Activated T-cell treated with anti-CD3 and anti-CD28 coated beads, Interleukin-2, amount 50 U/mL, for 72 hours (primary cell): ENCODE measurements around the gene MR1. TPM values are rescaled to one million over a fixed set of nuclear protein-coding genes. Genes with fewer than 3 reads are reported as not detected.
"Not testable (repeated sequence)": the region's sequence is repeated elsewhere in the genome, so short reads cannot be mapped to it uniquely, and the experiment has no call there.

ENCODE experiments used
- ATAC-seq, 2 donors: fragments of 150-1000 bp; cut with Tn5 transposase; replicated peaks in 1 of 2; 2 replicates each; pipeline ENCODE4 v1.10.0; 2021; ENCODE audit warnings: moderate library complexity in 2 of 2, mild to moderate bottlenecking in 1 of 2
- DNase-seq, 2 donors: peaks; one replicate each; pipeline ENCODE4 v3.0.0; 2021 to 2022; ENCODE audit warnings: mixed read lengths in 1 of 2
- H3K27ac Mint-ChIP-seq: one replicate; pipeline ENCODE4 v1.8.0; 2022; ENCODE audit warnings: mild to moderate bottlenecking, moderate library complexity, mixed read lengths
- H3K27me3 Mint-ChIP-seq: one replicate; pipeline ENCODE4 v1.8.0; 2022; ENCODE audit warnings: low read depth, mixed read lengths
- H3K36me3 Mint-ChIP-seq, 2 donors: one replicate each; pipeline ENCODE4 v1.8.0; 2022; ENCODE audit warnings: mixed read lengths in 2 of 2, mild to moderate bottlenecking in 1 of 2; ENCODE audit not compliant: insufficient read depth in 2 of 2
- H3K4me1 Mint-ChIP-seq: one replicate; pipeline ENCODE4 v1.8.0; 2022; ENCODE audit warnings: low read depth, mixed read lengths
- H3K4me3 Mint-ChIP-seq, 2 donors: one replicate each; pipeline ENCODE4 v1.8.0; 2022; ENCODE audit warnings: mild to moderate bottlenecking in 2 of 2, mixed read lengths in 2 of 2, moderate library complexity in 2 of 2
- H3K9me3 Mint-ChIP-seq, 2 donors: one replicate each; pipeline ENCODE4 v1.8.0; 2022; ENCODE audit warnings: mixed read lengths in 2 of 2
- total RNA-seq, 2 donors: library from RNA; stranded (reverse); gene quantifications; one replicate each; pipeline ENCODE4 v1.2.3, GENCODE V29; 2022

MR1 gene
- total RNA-seq, 2 donors from 2014 or later: 48.9 to 49.9 TPM

DNA sequence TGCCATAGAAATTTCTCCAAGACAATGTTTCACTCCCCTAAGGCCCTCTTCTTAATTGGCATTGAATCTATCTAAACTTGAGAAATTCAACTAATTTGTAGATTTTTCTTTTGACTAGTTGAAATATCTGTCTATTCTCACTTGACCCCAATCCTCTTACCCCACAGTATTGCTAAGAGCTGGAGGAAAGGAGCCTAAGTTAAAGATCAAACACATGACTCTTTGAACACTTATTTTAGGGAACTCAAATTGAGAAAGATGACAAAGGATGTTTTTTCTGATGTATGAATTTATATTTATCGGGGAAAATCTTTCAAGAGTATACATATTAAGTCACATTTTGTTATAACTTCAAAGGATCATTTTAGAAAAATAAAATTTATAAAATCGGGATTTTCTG is 3.6 kb downstream of the MR1 start:
- H3K4me3 Mint-ChIP-seq: peak overlapping the region in 1 of 2 donors; percentile 86
- ATAC-seq (no peak), DNase-seq (no peak)
- no peak overlapping the region for H3K27ac Mint-ChIP-seq
- H3K27me3 Mint-ChIP-seq: no peaks in the 10 kb centered on the region
- H3K9me3 Mint-ChIP-seq: no peaks in the 10 kb centered on the region
- H3K36me3 Mint-ChIP-seq: peaks cover 5 to 23% of the 10 kb centered on the region in 2 donors
- peaks cover 88% of the 10 kb centered on the region for H3K4me1 Mint-ChIP-seq

DNA sequence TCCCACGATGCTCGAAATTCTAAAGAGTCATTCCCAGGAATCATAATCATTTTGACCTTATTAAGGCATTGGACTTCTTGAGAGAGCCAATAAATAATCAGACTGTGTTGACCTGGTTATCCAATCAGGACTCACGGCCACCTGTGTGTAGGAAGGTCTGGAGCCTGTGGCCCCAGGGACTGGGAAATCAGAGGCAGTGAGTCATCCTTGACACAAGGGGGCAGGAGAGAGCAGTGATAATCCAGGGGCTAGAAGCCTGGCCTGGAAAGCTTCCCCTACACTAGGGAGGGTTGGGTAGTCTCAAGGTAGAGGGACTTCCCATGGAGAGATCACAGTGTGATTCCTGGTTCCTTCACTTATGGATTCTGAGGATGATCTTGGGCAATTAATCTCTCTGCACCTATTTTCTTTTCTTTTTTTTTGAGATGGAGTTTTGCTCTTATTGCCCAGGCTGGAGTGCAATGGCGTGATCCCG is 4.7 kb downstream of the MR1 start:
- H3K9me3 Mint-ChIP-seq: no peaks in the 10 kb centered on the region
- H3K27me3 Mint-ChIP-seq: no peaks in the 10 kb centered on the region
- H3K36me3 Mint-ChIP-seq: peaks cover 5 to 23% of the 10 kb centered on the region in 2 donors

GRCh38 chr1:181040284-181040865 is 6.6 kb downstream of the MR1 start:
- no peaks in the 10 kb centered on the region for H3K9me3 Mint-ChIP-seq

More for the DNA sequence above, 4.7 kb downstream of the MR1 start:
- peak overlapping the region; percentile 27 for H3K27ac Mint-ChIP-seq
- DNase-seq (peak; percentile 62 to 76), ATAC-seq (peak; percentile 47 to 57)
- peaks cover 86% of the 10 kb centered on the region for H3K4me1 Mint-ChIP-seq
- H3K4me3 Mint-ChIP-seq: peak overlapping the region; percentile 30 to 35

GRCh38 chr1:181043025-181043888 is 9.5 kb downstream of the MR1 start:
- no peaks in the 10 kb centered on the region for H3K27me3 Mint-ChIP-seq
- peak overlapping the region; percentile 65 to 72 for H3K4me3 Mint-ChIP-seq

More at GRCh38 chr1:181040284-181040865, 6.6 kb downstream of the MR1 start:
- H3K4me3 Mint-ChIP-seq: no peak overlapping the region
- ATAC-seq (no peak), DNase-seq (no peak)
- peak overlapping the region; percentile 88 for H3K27ac Mint-ChIP-seq
- no peaks in the 10 kb centered on the region for H3K27me3 Mint-ChIP-seq
- H3K4me1 Mint-ChIP-seq: peaks cover 91% of the 10 kb centered on the region
- H3K36me3 Mint-ChIP-seq: peaks cover 3 to 21% of the 10 kb centered on the region in 2 donors

DNA sequence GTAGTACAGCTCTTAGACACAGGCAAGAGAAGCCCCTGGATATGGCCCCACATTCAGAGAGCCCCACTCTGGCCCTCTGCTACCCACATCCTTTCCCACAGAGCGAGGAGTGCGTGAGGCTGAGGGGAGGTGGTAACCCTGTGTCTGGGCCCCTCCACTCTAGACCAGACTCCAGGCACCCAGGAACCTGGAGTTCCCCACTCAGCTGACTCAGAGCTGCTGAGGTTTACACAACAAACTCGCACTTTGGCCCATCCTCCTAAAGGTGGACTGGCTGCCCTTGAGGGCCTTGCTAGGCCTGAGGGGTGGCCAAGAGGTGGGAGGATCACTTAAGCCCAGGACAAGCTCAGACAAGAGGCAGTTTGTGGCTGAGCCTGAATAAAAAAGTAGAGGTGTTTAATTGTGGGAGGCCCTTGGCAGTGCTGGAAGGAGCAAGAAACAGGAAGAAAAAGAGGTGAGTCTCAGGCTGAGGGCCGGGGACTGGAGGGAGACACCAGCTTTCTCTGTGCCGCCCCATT is 10.7 kb downstream of the MR1 start:
- H3K9me3 Mint-ChIP-seq: no peaks in the 10 kb centered on the region
- peaks cover 50% of the 10 kb centered on the region for H3K4me1 Mint-ChIP-seq
- peaks cover 7 to 16% of the 10 kb centered on the region in 2 donors for H3K36me3 Mint-ChIP-seq
- ATAC-seq: peak; percentile 99
- no peaks in the 10 kb centered on the region for H3K27me3 Mint-ChIP-seq
- peak overlapping the region; percentile 98 for H3K27ac Mint-ChIP-seq
- peak; percentile 82 to 89 for DNase-seq
- peak overlapping the region; percentile 72 to 89 for H3K4me3 Mint-ChIP-seq

More at GRCh38 chr1:181043025-181043888, 9.5 kb downstream of the MR1 start:
- peak; percentile 15 to 27 for DNase-seq
- H3K27ac Mint-ChIP-seq: peak overlapping the region; percentile 83
- peaks cover 7 to 22% of the 10 kb centered on the region in 2 donors for H3K36me3 Mint-ChIP-seq
- peaks cover 62% of the 10 kb centered on the region for H3K4me1 Mint-ChIP-seq
- no peaks in the 10 kb centered on the region for H3K9me3 Mint-ChIP-seq
- ATAC-seq: peak in 1 of 2 donors; percentile 12

DNA sequence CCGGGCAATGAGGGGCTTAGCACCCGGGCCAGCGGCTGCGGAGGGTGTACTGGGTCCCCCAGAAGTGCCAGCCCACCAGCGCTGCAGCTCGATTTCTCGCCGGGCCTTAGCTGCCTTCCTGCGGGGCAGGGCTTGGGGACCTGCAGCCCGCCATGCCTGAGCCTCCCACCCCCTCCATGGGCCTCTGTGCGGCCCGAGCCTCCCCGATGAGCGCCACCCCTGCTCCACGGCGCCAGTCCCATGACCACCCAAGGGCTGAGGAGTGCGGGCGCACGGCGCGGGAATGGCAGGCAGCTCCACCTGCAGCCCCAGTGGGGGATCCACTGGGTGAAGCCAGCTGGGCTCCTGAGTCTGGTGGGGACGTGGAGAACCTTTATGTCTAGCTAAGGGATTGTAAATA is 12.2 kb downstream of the MR1 start:
- DNase-seq, H3K4me3 Mint-ChIP-seq, H3K9me3 Mint-ChIP-seq, ATAC-seq, H3K36me3 Mint-ChIP-seq, H3K27me3 Mint-ChIP-seq, H3K27ac Mint-ChIP-seq: not testable (repeated sequence)
- H3K4me1 Mint-ChIP-seq: peaks cover 39% of the 10 kb centered on the region

DNA sequence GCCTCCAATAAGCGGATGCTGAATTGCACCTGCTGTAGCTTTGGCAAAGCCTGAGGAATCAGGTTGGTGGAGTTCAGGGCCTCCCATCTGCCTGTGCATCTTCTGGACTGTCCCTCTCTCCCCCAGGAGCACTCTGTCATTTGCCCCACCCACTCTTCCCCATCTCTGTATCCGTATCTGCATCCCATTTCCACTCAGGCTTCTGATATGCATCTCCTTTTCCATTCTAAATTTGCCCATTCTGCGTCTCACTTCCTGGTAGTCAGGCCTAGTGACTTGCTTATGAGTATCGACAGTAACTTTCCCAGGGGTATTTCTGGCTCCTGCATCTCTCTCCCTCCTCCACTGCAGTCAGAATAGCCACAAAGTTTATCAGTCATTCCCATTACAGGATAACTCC is 15.6 kb downstream of the MR1 start:
- H3K9me3 Mint-ChIP-seq: no peaks in the 10 kb centered on the region
- ATAC-seq: no peak
- H3K27me3 Mint-ChIP-seq: no peaks in the 10 kb centered on the region
- H3K36me3 Mint-ChIP-seq: peaks cover 7 to 12% of the 10 kb centered on the region in 2 donors
- no peak overlapping the region for H3K4me3 Mint-ChIP-seq
- no peak for DNase-seq
- no peak overlapping the region for H3K27ac Mint-ChIP-seq
- peaks cover 9% of the 10 kb centered on the region for H3K4me1 Mint-ChIP-seq

DNA sequence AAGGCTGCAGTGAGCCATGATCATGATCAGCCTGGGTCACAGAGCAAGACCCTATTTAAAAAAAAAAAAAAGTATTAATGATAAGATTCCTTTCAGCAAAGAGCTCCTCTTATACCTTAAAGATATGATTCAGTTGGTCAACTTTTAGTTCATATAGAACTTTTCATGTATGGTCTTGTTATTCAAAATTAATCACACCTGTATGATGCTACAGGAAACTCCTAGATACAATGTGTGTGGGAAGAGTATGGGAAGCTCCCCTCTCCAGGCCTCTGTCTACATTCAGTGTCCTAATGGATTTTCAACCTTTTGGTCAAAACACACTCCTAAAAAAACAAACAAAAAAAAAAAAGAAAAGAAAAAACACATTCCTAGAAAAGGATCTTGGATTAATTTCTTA is 17.1 kb downstream of the MR1 start:
- ATAC-seq (no peak), DNase-seq (no peak)
- Mint-ChIP-seq H3K9me3 (no peaks in the 10 kb centered on the region), H3K27ac (no peak overlapping the region), H3K36me3 (peaks cover 5 to 15% of the 10 kb centered on the region in 2 donors), H3K4me3 (no peak overlapping the region), H3K4me1 (no peaks in the 10 kb centered on the region), H3K27me3 (no peaks in the 10 kb centered on the region)

- Mint-ChIP-seq H3K9me3 (peaks cover 7 to 8% of the 10 kb centered on the region in 2 donors), H3K27me3 (no peaks in the 10 kb centered on the region), H3K36me3 (peaks cover 13 to 22% of the 10 kb centered on the region in 2 donors), H3K4me1 (no peaks in the 10 kb centered on the region), H3K4me3 (no peak overlapping the region), H3K27ac (no peak overlapping the region)
- DNase-seq (no peak), ATAC-seq (no peak)
Measured at GRCh38 chr1:181056560-181056959, 22.8 kb downstream of the MR1 start.

- Mint-ChIP-seq H3K36me3 (peaks cover 13 to 22% of the 10 kb centered on the region in 2 donors), H3K27me3 (no peaks in the 10 kb centered on the region), H3K27ac (no peak overlapping the region), H3K4me3 (no peak overlapping the region), H3K9me3 (peaks cover 7 to 8% of the 10 kb centered on the region in 2 donors), H3K4me1 (peaks cover 5% of the 10 kb centered on the region)
- DNase-seq (no peak), ATAC-seq (no peak)
Measured at GRCh38 chr1:181057079-181057478, 23.3 kb downstream of the MR1 start.

- ATAC-seq: no peak
- Mint-ChIP-seq H3K36me3 (peaks cover 13 to 20% of the 10 kb centered on the region in 2 donors), H3K4me1 (peaks cover 18% of the 10 kb centered on the region), H3K9me3 (peaks cover 7 to 8% of the 10 kb centered on the region in 2 donors), H3K4me3 (no peak overlapping the region), H3K27me3 (no peaks in the 10 kb centered on the region), H3K27ac (no peak overlapping the region)
- DNase-seq: no peak
Measured at GRCh38 chr1:181059435-181059834, 25.7 kb downstream of the MR1 start.

DNA sequence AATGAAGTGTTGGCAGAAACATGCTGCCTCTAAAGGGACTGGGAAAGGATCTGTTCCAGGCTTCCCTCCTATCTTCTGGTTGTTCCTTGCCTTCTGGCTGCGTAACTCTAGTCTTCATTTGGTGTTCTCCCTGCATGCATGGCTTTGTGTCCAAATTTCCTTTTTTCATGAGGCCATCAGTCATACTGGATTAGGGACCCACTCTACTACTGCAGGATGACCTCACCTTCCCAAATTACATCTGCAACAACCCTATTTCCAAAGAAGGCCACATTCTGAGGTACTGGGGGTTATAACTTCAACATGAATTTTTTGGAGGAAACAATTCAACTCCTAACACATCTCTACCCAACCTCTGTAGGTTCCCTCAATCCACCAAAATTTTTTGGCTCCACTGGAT is 26.3 kb downstream of the MR1 start:
- DNase-seq (no peak), ATAC-seq (no peak)
- H3K4me1 Mint-ChIP-seq: peaks cover 18% of the 10 kb centered on the region
- no peak overlapping the region for H3K4me3 Mint-ChIP-seq
- peaks cover 13 to 20% of the 10 kb centered on the region in 2 donors for H3K36me3 Mint-ChIP-seq
- H3K27ac Mint-ChIP-seq: no peak overlapping the region
- peaks cover 7 to 8% of the 10 kb centered on the region in 2 donors for H3K9me3 Mint-ChIP-seq
- no peaks in the 10 kb centered on the region for H3K27me3 Mint-ChIP-seq

- Mint-ChIP-seq H3K4me1 (peaks cover 18% of the 10 kb centered on the region), H3K27ac (peak overlapping the region; percentile 26), H3K36me3 (peaks cover 12 to 17% of the 10 kb centered on the region in 2 donors), H3K4me3 (peak overlapping the region in 1 of 2 donors; percentile 1)
- H3K9me3 Mint-ChIP-seq, DNase-seq, H3K27me3 Mint-ChIP-seq, ATAC-seq: not testable (repeated sequence)
Measured at GRCh38 chr1:181060947-181061346, 27.2 kb downstream of the MR1 start.
